Osteoblast (primary cell): ENCODE results near the gene MYCN. TPM values are rescaled to one million over a fixed set of nuclear protein-coding genes. Genes with fewer than 3 reads are reported as not detected.

Source experiments
- DNase-seq: peaks from one replicate; pipeline ENCODE4 v3.0.0; 2011; ENCODE audit warnings: low spot score, mixed read lengths; ENCODE audit not compliant: insufficient read length; ENCODE audit errors: missing footprints
- H2AFZ ChIP-seq: 2 replicates; pipeline ENCODE4 v1.6.0; 2011; ENCODE audit warnings: mild to moderate bottlenecking, low read length
- H3K27ac ChIP-seq: 2 replicates; pipeline ENCODE4 v1.5.1; 2011; ENCODE audit warnings: mild to moderate bottlenecking, low read depth, low read length, moderate library complexity
- H3K27me3 ChIP-seq: 2 replicates; pipeline ENCODE4 v1.6.0; 2012; ENCODE audit warnings: mild to moderate bottlenecking, control low read depth, inconsistent platforms, low read length, moderate library complexity; ENCODE audit not compliant: insufficient read depth
- H3K36me3 ChIP-seq: 2 replicates; pipeline ENCODE4 v1.5.1; 2011; ENCODE audit warnings: mild to moderate bottlenecking, low read length, control low read depth, moderate library complexity; ENCODE audit not compliant: insufficient read depth
- H3K4me1 ChIP-seq: 2 replicates; pipeline ENCODE4 v1.5.1; 2011; ENCODE audit warnings: mild to moderate bottlenecking, low read length, control low read depth, moderate library complexity; ENCODE audit not compliant: insufficient read depth
- H3K4me2 ChIP-seq: 2 replicates; pipeline ENCODE4 v1.6.0; 2011; ENCODE audit warnings: mild to moderate bottlenecking, low read length; ENCODE audit not compliant: insufficient read depth
- H3K4me3 ChIP-seq: fragments of 200-600 bp; sonication (generic); 3 replicates; pipeline ENCODE4 v1.5.1; 2012; ENCODE audit warnings: mild to moderate bottlenecking, low read length, inconsistent platforms; ENCODE audit not compliant: insufficient read depth
- H3K79me2 ChIP-seq: 2 replicates; pipeline ENCODE4 v1.6.0; 2012; ENCODE audit warnings: mild to moderate bottlenecking, low read length, control low read depth, inconsistent platforms; ENCODE audit not compliant: insufficient read depth
- H3K9me3 ChIP-seq: 2 replicates; pipeline ENCODE4 v1.5.1; 2011; ENCODE audit warnings: low read depth, low read length, control low read depth
- H4K20me1 ChIP-seq: 2 replicates; pipeline ENCODE4 v1.6.0; 2012; ENCODE audit warnings: mild to moderate bottlenecking, low read length, control low read depth; ENCODE audit not compliant: insufficient read depth
- CTCF ChIP-seq: IDR thresholded peaks from 2 replicates; pipeline ENCODE4 v1.5.1; 2011; ENCODE audit warnings: mild to moderate bottlenecking, low read depth, low read length, moderate library complexity; ENCODE audit errors: extremely low read depth
- total RNA-seq: library from RNA; depleted of rRNA; stranded (reverse); fragments of >200 nt; gene quantifications from 2 replicates; pipeline ENCODE4 v1.2.3, GENCODE V29; 2012

The MYCN gene
- total RNA-seq, 1 donor, result not detected

GRCh38 chr2:15916336-15916735 is 24.0 kb upstream of the MYCN start:
- Histone ChIP-seq H3K4me3 (no peak overlapping the region), H2AFZ (no peak overlapping the region), H3K36me3 (no peaks in the 10 kb centered on the region), H3K9me3 (no peaks in the 10 kb centered on the region), H3K27ac (no peak overlapping the region), H3K79me2 (no peaks in the 10 kb centered on the region), H3K4me2 (no peak overlapping the region), H3K4me1 (no peaks in the 10 kb centered on the region), H4K20me1 (no peaks in the 10 kb centered on the region), H3K27me3 (no peaks in the 10 kb centered on the region)
- TF ChIP-seq CTCF, result no peak
- DNase-seq, result no peak

GRCh38 chr2:15918761-15919356 is 21.5 kb upstream of the MYCN start:
- Histone ChIP-seq H3K4me1 (no peaks in the 10 kb centered on the region), H3K27ac (no peak overlapping the region), H3K36me3 (no peaks in the 10 kb centered on the region), H3K9me3 (no peaks in the 10 kb centered on the region), H3K4me2 (no peak overlapping the region), H3K4me3 (no peak overlapping the region), H3K27me3 (no peaks in the 10 kb centered on the region), H4K20me1 (no peaks in the 10 kb centered on the region), H3K79me2 (no peaks in the 10 kb centered on the region), H2AFZ (no peak overlapping the region)
- DNase-seq, result no peak
- TF ChIP-seq CTCF, result no peak

DNA sequence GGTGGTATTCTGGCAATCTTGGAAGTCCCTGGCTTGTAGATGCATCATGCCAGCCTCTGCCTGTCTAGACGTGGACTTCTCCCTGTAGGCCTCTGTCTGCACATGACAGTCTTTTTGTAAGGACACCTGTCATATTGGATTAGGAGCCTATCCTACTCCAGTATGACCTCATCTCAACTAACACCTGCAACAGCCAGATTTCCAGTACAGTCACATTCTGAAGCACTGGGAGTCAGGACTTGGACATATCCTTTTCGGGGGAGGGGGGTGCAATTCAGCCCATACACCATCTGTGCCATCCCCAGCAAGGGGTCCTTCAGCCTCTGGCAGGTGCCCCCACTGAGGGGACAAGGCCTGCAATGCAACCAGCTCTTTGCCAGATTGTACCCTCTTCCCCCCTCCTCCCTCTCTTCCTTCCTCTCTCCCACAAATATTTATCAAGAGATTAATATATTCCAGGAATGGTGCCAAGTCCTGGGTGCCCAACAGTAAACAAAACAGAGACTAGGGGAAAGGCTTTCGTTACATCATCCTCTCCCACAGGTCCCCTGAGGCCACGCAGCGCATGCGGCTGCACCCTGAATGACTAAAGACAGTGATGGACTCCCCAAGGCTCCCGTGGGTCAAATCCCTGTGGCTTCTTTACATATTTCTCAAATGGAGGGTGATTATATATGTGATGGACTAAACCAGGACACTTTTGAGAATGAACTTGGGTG is 20.5 kb upstream of the MYCN start:
- Histone ChIP-seq H4K20me1 (no peaks in the 10 kb centered on the region), H3K36me3 (no peaks in the 10 kb centered on the region), H3K27me3 (no peaks in the 10 kb centered on the region), H3K79me2 (no peaks in the 10 kb centered on the region), H3K4me2 (no peak overlapping the region), H3K9me3 (no peaks in the 10 kb centered on the region), H3K4me1 (no peaks in the 10 kb centered on the region), H3K4me3 (no peak overlapping the region), H3K27ac (no peak overlapping the region), H2AFZ (no peak overlapping the region)
- DNase-seq, result no peak
- no peak for TF ChIP-seq CTCF

- Histone ChIP-seq H3K27ac (no peak overlapping the region), H3K79me2 (no peaks in the 10 kb centered on the region), H3K4me1 (no peaks in the 10 kb centered on the region), H3K4me3 (no peak overlapping the region), H4K20me1 (no peaks in the 10 kb centered on the region), H2AFZ (no peak overlapping the region), H3K4me2 (no peak overlapping the region), H3K27me3 (no peaks in the 10 kb centered on the region), H3K9me3 (no peaks in the 10 kb centered on the region), H3K36me3 (no peaks in the 10 kb centered on the region)
- no peak for TF ChIP-seq CTCF
- DNase-seq, result no peak
Measured at GRCh38 chr2:15920696-15921095, 19.7 kb upstream of the MYCN start.
